Esophagus squamous epithelium (tissue), 5 donors: ENCODE measurements around the gene SLC25A29. TPM values are rescaled to one million over a fixed set of nuclear protein-coding genes. Genes with fewer than 3 reads are reported as not detected.

Experiments used
- DNase-seq: peaks from one replicate; lab custom pipeline; 2025; lab: John Stamatoyannopoulos, UW
- H3K27ac ChIP-seq, 4 donors: fragments of 200-600 bp; sonication (generic); one replicate each; pipeline ENCODE4 v1.5.1; 2016 to 2019; ENCODE audit warnings: mild to moderate bottlenecking in 1 of 4
- H3K27me3 ChIP-seq, 4 donors: fragments of 200-600 bp; sonication (generic); 1 replicate in 3 of 4; 2 replicates in 1 of 4; pipeline versions ENCODE4 v1.5.1 to v1.6.0; 2017 to 2021; ENCODE audit warnings: antibody characterized with exemption in 1 of 4
- H3K36me3 ChIP-seq, 3 donors: fragments of 200-600 bp; sonication (generic); one replicate each; pipeline ENCODE4 v1.5.1; 2016 to 2019
- H3K4me1 ChIP-seq, 3 donors: fragments of 200-600 bp; sonication (generic); one replicate each; pipeline ENCODE4 v1.5.1; 2017 to 2019
- H3K4me3 ChIP-seq, 4 donors: fragments of 200-600 bp; sonication (generic); 1 replicate in 3 of 4; 2 replicates in 1 of 4; pipeline ENCODE4 v1.5.1; 2016 to 2019; ENCODE audit warnings: mild to moderate bottlenecking in 2 of 4, moderate library complexity in 1 of 4
- H3K9me3 ChIP-seq, 3 donors: fragments of 200-600 bp; sonication (generic); one replicate each; pipeline ENCODE4 v1.5.1; 2016 to 2019
- POLR2A ChIP-seq, 4 donors: fragments of 450-650 bp; IDR thresholded peaks; one replicate each; pipeline ENCODE4 v1.6.1; 2017; ENCODE audit warnings: antibody characterized with exemption in 4 of 4, mild to moderate bottlenecking in 4 of 4, moderate library complexity in 3 of 4
- WGBS, 2 donors: methylation state at CpG; one replicate each; pipeline ENCODE4 v1.1.5; 2018; 5-methylcytosine and 5-hydroxymethylcytosine counted together
- intact Hi-C: fragments of 100-400 bp; cut with DNase I; formaldehyde crosslinking; loops from one replicate; pipeline ENCODE4 v1.15.0; 2022
- total RNA-seq, 4 donors: library from RNA; depleted of rRNA; stranded (reverse); fragments of >200 nt; gene quantifications; one replicate each; pipeline ENCODE4 v1.1.0, GENCODE V29; 2016
- TF ChIP-seq, protein P1 (sequence below), 6 experiments: fragments of 450-650 bp in 4 of 6; fragments of 200-600 bp in 2 of 6; sonication (generic) in 2 of 6; IDR thresholded peaks; one replicate each; pipeline ENCODE4 v1.5.1; 2016 to 2019; ENCODE audit warnings: antibody characterized with exemption in 6 of 6, mild to moderate bottlenecking in 4 of 6, moderate library complexity in 4 of 6
- donor health status: DM: yes; HTN: yes; CAD: no.

SLC25A29 gene
- total RNA-seq, 4 donors from 2014 or later: 23.3 to 64.3 (median 55.6) TPM

GRCh38 chr14:100341301-100342031 lies 35.2 kb upstream of the SLC25A29 start:
- H3K4me1 ChIP-seq: peaks cover 6 to 26% (median 21%) of the 10 kb centered on the region in 3 donors
- H3K27ac ChIP-seq: peak overlapping the region in 3 of 4 donors; percentile 42 to 68 (median 68)
- H3K27me3 ChIP-seq: no peaks in the 10 kb centered on the region
- 34 to 38% methylated on average over 7 to 8 of the region's 8 CpGs for WGBS, 2 donors
- H3K9me3 ChIP-seq: no peaks in the 10 kb centered on the region
- no peak for DNase-seq
- TF ChIP-seq, protein P1, sequence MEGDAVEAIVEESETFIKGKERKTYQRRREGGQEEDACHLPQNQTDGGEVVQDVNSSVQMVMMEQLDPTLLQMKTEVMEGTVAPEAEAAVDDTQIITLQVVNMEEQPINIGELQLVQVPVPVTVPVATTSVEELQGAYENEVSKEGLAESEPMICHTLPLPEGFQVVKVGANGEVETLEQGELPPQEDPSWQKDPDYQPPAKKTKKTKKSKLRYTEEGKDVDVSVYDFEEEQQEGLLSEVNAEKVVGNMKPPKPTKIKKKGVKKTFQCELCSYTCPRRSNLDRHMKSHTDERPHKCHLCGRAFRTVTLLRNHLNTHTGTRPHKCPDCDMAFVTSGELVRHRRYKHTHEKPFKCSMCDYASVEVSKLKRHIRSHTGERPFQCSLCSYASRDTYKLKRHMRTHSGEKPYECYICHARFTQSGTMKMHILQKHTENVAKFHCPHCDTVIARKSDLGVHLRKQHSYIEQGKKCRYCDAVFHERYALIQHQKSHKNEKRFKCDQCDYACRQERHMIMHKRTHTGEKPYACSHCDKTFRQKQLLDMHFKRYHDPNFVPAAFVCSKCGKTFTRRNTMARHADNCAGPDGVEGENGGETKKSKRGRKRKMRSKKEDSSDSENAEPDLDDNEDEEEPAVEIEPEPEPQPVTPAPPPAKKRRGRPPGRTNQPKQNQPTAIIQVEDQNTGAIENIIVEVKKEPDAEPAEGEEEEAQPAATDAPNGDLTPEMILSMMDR (IDR thresholded peaks at IDR 0.05): no peak
- intact Hi-C loops: no loop called here
- H3K4me3 ChIP-seq: no peak overlapping the region
- H3K36me3 ChIP-seq: peaks cover 0 to 57% (median 12%) of the 10 kb centered on the region in 3 donors

GRCh38 chr14:100340423-100340813 lies 34.2 kb upstream of the SLC25A29 start:
- intact Hi-C loops: no loop called here
- H3K36me3 ChIP-seq: peaks cover 0 to 57% (median 5%) of the 10 kb centered on the region in 3 donors
- H3K27me3 ChIP-seq: no peaks in the 10 kb centered on the region
- H3K27ac ChIP-seq: peak overlapping the region in 3 of 4 donors; percentile 29 to 68 (median 42)
- 53 to 57% methylated on average over 5 to 6 of the region's 6 CpGs for WGBS, 2 donors
- TF ChIP-seq POLR2A (IDR thresholded peaks at IDR 0.05): no peak
- TF ChIP-seq, protein P1 (IDR thresholded peaks at IDR 0.05): no peak
- H3K4me3 ChIP-seq: no peak overlapping the region
- H3K4me1 ChIP-seq: peaks cover 6 to 26% (median 21%) of the 10 kb centered on the region in 3 donors
- DNase-seq: no peak
- H3K9me3 ChIP-seq: no peaks in the 10 kb centered on the region

DNA sequence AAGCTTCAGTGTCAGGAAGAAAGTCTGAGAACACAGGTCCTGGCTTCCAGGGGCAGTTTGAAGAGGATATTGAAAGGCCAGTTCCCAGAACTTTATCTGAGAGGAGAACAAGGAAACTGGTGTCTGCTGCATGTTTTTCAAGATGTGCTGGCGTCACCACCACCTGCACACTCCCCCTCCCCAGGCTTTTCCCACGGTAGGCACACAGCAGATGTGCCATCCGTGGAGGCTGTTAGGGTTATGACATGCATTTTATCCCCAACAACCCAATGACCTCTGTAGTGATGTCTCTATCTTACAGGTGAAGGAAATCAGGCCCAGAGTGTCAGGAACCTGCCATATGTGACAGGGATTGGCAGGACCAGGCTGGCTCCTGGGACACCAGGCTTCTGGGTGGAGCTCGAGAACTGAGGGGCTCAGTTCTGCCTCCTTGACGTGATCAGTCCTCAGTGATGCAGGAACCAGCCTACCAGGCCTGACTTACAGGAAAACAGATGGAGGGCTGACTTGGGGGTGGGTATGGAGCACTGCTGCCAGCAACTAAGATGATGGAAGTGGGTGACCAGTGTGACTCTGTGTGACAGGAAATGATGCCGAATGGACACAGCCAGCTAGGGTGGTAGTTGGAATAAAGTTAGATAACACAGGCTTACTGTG lies 33.6 kb upstream of the SLC25A29 start:
- Histone ChIP-seq H3K36me3 (peaks cover 0 to 62% (median 5%) of the 10 kb centered on the region in 3 donors), H3K9me3 (no peaks in the 10 kb centered on the region), H3K4me3 (no peak overlapping the region), H3K4me1 (peaks cover 6 to 26% (median 21%) of the 10 kb centered on the region in 3 donors), H3K27ac (peak overlapping the region in 2 of 4 donors; percentile 29 to 68), H3K27me3 (no peaks in the 10 kb centered on the region)
- no peak for DNase-seq
- 86 to 89% methylated on average over 3 to 4 of the region's 6 CpGs for WGBS, 2 donors
- TF ChIP-seq POLR2A (IDR thresholded peaks at IDR 0.05): no peak
- TF ChIP-seq, protein P1 (IDR thresholded peaks at IDR 0.05): no peak
- intact Hi-C loops: no loop called here

GRCh38 chr14:100336618-100337530 lies 30.6 kb upstream of the SLC25A29 start:
- WGBS, 2 donors: 85 to 92% methylated on average over 6 to 12 of the region's 18 CpGs
- intact Hi-C loops: no loop called here
- Histone ChIP-seq H3K27ac (no peak overlapping the region), H3K4me1 (peaks cover 6 to 20% (median 16%) of the 10 kb centered on the region in 3 donors), H3K36me3 (peaks cover 0 to 71% (median 5%) of the 10 kb centered on the region in 3 donors), H3K9me3 (no peaks in the 10 kb centered on the region), H3K4me3 (no peak overlapping the region), H3K27me3 (no peaks in the 10 kb centered on the region)
- TF ChIP-seq, protein P1 (IDR thresholded peaks at IDR 0.05): no peak
- no peak for TF ChIP-seq POLR2A (IDR thresholded peaks at IDR 0.05)
- no peak for DNase-seq
